ENCODE data around the gene DAPL1. TPM values are rescaled to one million over a fixed set of nuclear protein-coding genes. Genes with fewer than 3 reads are reported as not detected.
"Not testable (repeated sequence)": the region's sequence is repeated elsewhere in the genome, so short reads cannot be mapped to it uniquely, and the experiment has no call there.

Gene DAPL1
- total and polyA plus RNA-seq, 10 of the 15 experiments (the other 5 are each of a cell fraction or from before 2014, with no cell fraction given) = not detected

DNA sequence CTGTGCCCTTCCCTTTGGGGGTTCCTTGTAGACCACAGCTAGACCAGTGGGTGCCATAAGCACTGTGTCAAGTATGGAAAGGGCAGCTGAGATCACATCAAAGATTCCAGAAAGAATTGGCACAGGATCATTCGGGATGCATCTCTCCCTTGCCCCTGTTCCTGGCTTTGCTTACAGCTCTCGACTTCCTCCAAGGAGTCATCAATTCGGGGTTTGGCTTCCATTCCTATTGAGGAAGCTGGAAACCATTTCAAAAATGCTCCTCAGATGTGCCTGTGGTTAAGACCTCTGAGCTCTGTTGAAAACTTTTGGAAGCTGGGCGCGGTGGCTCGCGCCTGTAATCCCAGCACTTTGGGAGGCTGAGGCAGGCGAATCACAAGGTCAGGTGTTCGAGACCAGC lies 65.1 kb downstream of the DAPL1 start:
- BruUV-seq (replicated peaks); H3K4me1 ChIP-seq (ENCODE audit: control insufficient read depth, insufficient read depth, low read length); H3K36me3 ChIP-seq (ENCODE audit: control insufficient read depth in 2 of 2, insufficient read depth in 2 of 2, low read length in 1 of 2); RAD21 ChIA-PET (ENCODE audit: unreplicated experiment); FAIRE-seq; DNase-seq (ENCODE audit: low read depth, low spot score); in situ Hi-C loops (cut with MboI); H3K27ac ChIP-seq (ENCODE audit: control insufficient read depth, insufficient read depth); H3K4me2 ChIP-seq (ENCODE audit: control insufficient read depth, insufficient read depth); H3K27me3 ChIP-seq (replicated peaks in 1 of 2; ENCODE audit: control insufficient read depth in 2 of 2, insufficient read depth in 2 of 2, low read length in 1 of 2); H3K9ac ChIP-seq (ENCODE audit: control insufficient read depth, insufficient read depth, low read length); ATAC-seq; H3K4me3 ChIP-seq; CTCF ChIA-PET; POLR2A ChIA-PET; H4K20me1 ChIP-seq (ENCODE audit: control insufficient read depth, insufficient read depth); H3K9me3 ChIP-seq (replicated peaks; ENCODE audit: control insufficient read depth, insufficient read depth, low read length); H2AFZ ChIP-seq (ENCODE audit: control insufficient read depth, low read depth, low read length); SMC1A ChIA-PET (ENCODE audit: uncharacterized antibody, unreplicated experiment); intact Hi-C loops (cut with micrococcal nuclease; ENCODE audit: unreplicated experiment); H3K79me2 ChIP-seq (ENCODE audit: control insufficient read depth, insufficient read depth, low read length): not testable (repeated sequence)
- WGBS (ENCODE audit: insufficient coverage, insufficient replicate concordance, low lambda C conversion rate, missing lambda C conversion rate) = 20% methylated on average over 3 of the region's 9 CpGs

DNA sequence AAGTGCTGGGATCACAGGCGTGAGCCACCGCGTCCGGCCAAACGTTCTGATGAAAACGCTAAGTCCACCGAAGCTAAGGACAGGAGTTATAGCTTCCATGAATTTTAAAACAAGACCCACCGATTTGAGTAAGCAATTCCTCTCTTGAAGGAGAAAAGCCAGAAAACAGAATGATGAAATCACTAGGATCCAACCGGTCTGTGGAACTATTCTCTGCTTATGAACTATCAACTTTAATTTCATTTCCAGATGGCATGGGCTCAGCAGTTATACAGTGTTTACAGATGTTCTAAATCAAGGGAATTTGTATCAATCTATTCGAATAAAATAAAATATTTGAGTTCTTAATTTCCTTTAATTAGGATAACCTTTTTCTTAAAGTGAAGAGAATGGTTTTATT lies 66.5 kb downstream of the DAPL1 start:
- RAD21 ChIA-PET (ENCODE audit: unreplicated experiment); H3K4me1 ChIP-seq (ENCODE audit: control insufficient read depth, insufficient read depth, low read length); intact Hi-C loops (cut with micrococcal nuclease; ENCODE audit: unreplicated experiment); H3K36me3 ChIP-seq (ENCODE audit: control insufficient read depth in 2 of 2, insufficient read depth in 2 of 2, low read length in 1 of 2); H4K20me1 ChIP-seq (ENCODE audit: control insufficient read depth, insufficient read depth); H3K9ac ChIP-seq (ENCODE audit: control insufficient read depth, insufficient read depth, low read length); H3K79me2 ChIP-seq (ENCODE audit: control insufficient read depth, insufficient read depth, low read length); H2AFZ ChIP-seq (ENCODE audit: control insufficient read depth, low read depth, low read length); H3K27ac ChIP-seq (ENCODE audit: control insufficient read depth, insufficient read depth); FAIRE-seq; H3K4me2 ChIP-seq (ENCODE audit: control insufficient read depth, insufficient read depth); POLR2A ChIA-PET; H3K27me3 ChIP-seq (replicated peaks in 1 of 2; ENCODE audit: control insufficient read depth in 2 of 2, insufficient read depth in 2 of 2, low read length in 1 of 2); CTCF ChIA-PET; in situ Hi-C loops (cut with MboI); BruUV-seq (replicated peaks); SMC1A ChIA-PET (ENCODE audit: uncharacterized antibody, unreplicated experiment); ATAC-seq; H3K9me3 ChIP-seq (replicated peaks; ENCODE audit: control insufficient read depth, insufficient read depth, low read length); H3K4me3 ChIP-seq; DNase-seq (ENCODE audit: low read depth, low spot score): not testable (repeated sequence)
- 53% methylated on average over 10 of the region's 10 CpGs for WGBS (ENCODE audit: insufficient coverage, insufficient replicate concordance, low lambda C conversion rate, missing lambda C conversion rate)

DNA sequence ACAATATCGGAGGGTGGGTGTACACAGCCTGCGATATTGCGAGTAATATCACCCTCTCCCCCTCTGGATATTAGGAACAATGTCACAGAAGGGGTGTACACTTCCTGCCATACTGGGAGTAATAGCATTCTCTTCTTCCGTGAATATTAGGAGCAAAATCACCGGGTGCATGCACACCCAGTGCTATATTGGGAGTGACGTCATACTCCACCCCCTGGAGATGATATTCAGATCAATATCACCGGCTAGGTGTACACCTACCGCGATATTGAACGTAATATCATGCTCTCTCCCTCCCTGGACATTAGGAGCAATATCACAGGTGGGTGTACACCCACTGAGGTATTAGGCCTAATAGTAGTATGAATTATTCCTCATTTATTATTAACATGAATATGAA lies 70.4 kb downstream of the DAPL1 start:
- H3K27ac ChIP-seq (ENCODE audit: control insufficient read depth, insufficient read depth); RAD21 ChIA-PET (ENCODE audit: unreplicated experiment); H3K4me2 ChIP-seq (ENCODE audit: control insufficient read depth, insufficient read depth); FAIRE-seq; H2AFZ ChIP-seq (ENCODE audit: control insufficient read depth, low read depth, low read length); H3K9ac ChIP-seq (ENCODE audit: control insufficient read depth, insufficient read depth, low read length); H3K9me3 ChIP-seq (replicated peaks; ENCODE audit: control insufficient read depth, insufficient read depth, low read length); H3K4me1 ChIP-seq (ENCODE audit: control insufficient read depth, insufficient read depth, low read length); H3K79me2 ChIP-seq (ENCODE audit: control insufficient read depth, insufficient read depth, low read length); DNase-seq (ENCODE audit: low read depth, low spot score); intact Hi-C loops (cut with micrococcal nuclease; ENCODE audit: unreplicated experiment); H3K27me3 ChIP-seq (replicated peaks in 1 of 2; ENCODE audit: control insufficient read depth in 2 of 2, insufficient read depth in 2 of 2, low read length in 1 of 2); H3K4me3 ChIP-seq; SMC1A ChIA-PET (ENCODE audit: uncharacterized antibody, unreplicated experiment); CTCF ChIA-PET; in situ Hi-C loops (cut with MboI); POLR2A ChIA-PET; H3K36me3 ChIP-seq (ENCODE audit: control insufficient read depth in 2 of 2, insufficient read depth in 2 of 2, low read length in 1 of 2); H4K20me1 ChIP-seq (ENCODE audit: control insufficient read depth, insufficient read depth); ATAC-seq; BruUV-seq (replicated peaks): not testable (repeated sequence)
- 71% methylated on average over 10 of the region's 10 CpGs for WGBS (ENCODE audit: insufficient coverage, insufficient replicate concordance, low lambda C conversion rate, missing lambda C conversion rate)

Other genes with a start within 250 kb of the DAPL1 start
- gene TANC1, start 173.3 kb downstream of the DAPL1 start, total RNA-seq (2014; rRNA removed) = 0.16 and 0.34 TPM in 2 replicates
- 0.32 and 0.36 TPM in 2 replicates for gene TANC1, start 173.3 kb downstream of the DAPL1 start, total RNA-seq (2014; rRNA removed; fragmentation: Illumina TruSeq; extraction: Trizol)
- 0.48 and 0.59 TPM in 2 replicates for gene TANC1, start 173.3 kb downstream of the DAPL1 start, total RNA-seq (2021)
- 5.0 and 5.3 TPM in 2 replicates for gene TANC1, start 173.3 kb downstream of the DAPL1 start, polyA plus RNA-seq (2011; rRNA removed)
- 0.24 and 0.26 TPM in 2 replicates for gene TANC1, start 173.3 kb downstream of the DAPL1 start, polyA plus RNA-seq (2014; fragmentation: Illumina TruSeq; extraction: Trizol)
- under 1 TPM; 0.05 to 0.07 TPM for gene TANC1, start 173.3 kb downstream of the DAPL1 start, polyA plus RNA-seq (2014; fragmentation: Nextera tagmentation; extraction: Ambion mirVana)
- 0.20 and 0.35 TPM in 2 replicates for gene TANC1, start 173.3 kb downstream of the DAPL1 start, polyA plus RNA-seq (2014; rRNA removed)
- gene TANC1, start 173.3 kb downstream of the DAPL1 start, polyA plus RNA-seq (2016; fragmentation: Nextera tagmentation; extraction: Ambion mirVana) = under 1 TPM; 0.16 to 0.52 TPM

All from GM12878 (cell line).